Activated CD4-positive, alpha-beta T cell treated with anti-CD3 and anti-CD28 coated beads, Interleukin-2, amount 50 U/mL, for 24 hours (primary cell): Measurements from ENCODE around the gene KCNC2.

ENCODE experiments used
- DNase-seq, 2 donors: peaks; one replicate each; pipeline ENCODE4 v3.0.0-alpha.2; 2020; ENCODE audit warnings: low read depth in 1 of 2, low spot score in 1 of 2

Gene KCNC2

GRCh38 chr12:75065482-75065881 is 144.2 kb downstream of the KCNC2 start:
- DNase-seq, result no peak

- DNase-seq, result no peak
These were observed 146.9 kb downstream of the KCNC2 start for GRCh38 chr12:75062691-75063090.

- DNase-seq, result no peak
These were observed 151.4 kb downstream of the KCNC2 start for GRCh38 chr12:75058228-75058627.

DNA sequence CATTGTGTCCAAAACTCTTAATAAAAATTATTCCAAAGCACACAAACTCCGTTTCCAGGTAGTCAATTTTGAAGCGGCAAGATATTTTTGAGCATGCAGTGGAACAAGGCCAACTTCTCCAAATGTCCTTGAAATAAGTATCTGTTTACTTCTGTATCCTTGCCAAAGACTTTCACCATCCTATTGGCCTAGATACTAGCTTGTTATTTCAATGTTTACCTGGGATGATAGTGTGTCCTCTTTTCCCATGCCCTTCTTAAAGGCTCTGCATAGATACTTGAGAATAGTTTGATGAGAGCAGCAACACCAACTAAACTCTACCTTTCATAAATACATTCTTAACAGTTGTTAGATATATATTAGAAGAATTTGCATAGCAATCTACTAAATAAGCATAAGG is 160.9 kb downstream of the KCNC2 start:
- DNase-seq, result no peak

- DNase-seq, result no peak
These were observed 161.6 kb downstream of the KCNC2 start for GRCh38 chr12:75047885-75048525.

DNA sequence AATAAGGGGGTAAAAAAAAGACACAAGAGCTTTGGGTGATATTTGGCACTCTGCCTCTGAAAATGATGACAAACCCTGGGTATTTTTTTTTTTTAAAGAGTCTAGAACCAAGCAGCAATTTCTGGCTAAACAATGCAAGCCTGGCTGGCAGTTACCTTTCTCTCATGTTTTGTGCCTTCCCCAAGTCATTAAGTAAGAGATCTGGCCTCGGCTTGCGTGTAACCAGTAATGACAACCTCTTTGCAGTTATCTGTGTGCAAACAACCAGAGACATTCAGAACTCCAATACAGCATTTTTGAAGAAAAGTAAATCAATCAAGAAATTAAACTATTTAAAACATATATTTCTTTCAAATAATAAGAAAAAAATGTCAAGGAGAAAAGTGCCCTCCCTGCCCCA is 167.5 kb downstream of the KCNC2 start:
- DNase-seq, result no peak

DNA sequence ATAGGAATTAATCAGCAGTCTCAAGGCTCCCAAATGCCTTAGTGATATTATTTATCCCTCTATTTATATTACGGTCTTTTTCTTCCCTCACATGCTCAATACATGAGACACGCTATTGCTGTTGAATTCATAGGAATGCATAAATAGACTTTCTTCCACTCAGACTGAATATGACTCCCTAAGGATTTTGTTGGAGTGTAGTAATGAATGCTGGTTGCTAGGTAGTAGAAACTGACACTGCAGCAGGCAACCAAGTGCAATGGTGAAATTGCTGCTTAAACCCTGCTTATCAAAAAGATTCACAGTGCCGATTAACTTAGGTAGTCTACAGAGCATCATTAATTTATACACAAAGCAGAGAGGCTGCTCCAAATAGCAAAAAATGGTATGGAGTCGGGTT is 168.2 kb downstream of the KCNC2 start:
- DNase-seq, result no peak

DNA sequence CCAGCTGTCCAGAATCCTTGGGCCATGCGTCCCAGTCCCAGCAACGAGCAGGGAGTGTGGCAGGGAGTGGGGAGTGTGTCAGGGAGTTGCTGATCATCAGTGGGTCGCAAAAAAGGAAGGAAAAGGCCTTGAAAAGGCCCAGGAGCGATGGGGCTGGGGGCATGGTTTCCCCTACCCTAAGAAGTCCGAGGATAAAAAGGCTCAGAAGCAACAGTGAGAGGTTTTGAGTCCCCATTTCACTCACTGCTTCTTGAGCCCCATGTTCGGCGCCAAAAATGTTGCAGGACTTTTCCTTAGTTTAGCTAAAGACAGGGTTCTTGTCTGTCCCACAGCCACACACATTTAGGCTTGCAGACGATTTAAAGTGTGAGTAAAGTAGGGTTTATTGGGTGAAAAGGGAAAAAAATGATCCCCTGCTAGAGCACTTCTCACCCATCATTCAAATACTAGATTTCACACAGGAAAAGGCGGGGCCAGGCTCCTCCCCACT is 189.5 kb downstream of the KCNC2 start:
- DNase-seq, result no peak

GRCh38 chr12:75011120-75011519 is 198.5 kb downstream of the KCNC2 start:
- no peak for DNase-seq

DNA sequence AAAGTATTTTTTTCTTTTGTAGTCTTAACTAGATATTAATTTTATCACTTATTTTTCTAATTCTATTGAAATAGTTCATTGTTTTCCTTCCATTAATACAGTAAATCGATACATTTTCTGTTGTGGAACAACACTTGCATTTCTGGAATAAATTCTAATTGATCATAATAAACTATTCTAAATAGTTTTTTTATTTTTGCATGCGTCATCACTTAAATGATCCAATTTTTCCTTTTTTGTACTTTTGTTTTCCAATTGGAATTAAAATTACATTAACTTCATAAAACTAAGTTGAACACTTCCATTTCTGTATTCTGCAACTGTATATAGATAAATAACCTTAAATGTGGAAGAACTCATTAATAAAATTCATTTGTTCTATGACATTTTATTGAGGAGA is 202.5 kb downstream of the KCNC2 start:
- DNase-seq, result no peak

DNA sequence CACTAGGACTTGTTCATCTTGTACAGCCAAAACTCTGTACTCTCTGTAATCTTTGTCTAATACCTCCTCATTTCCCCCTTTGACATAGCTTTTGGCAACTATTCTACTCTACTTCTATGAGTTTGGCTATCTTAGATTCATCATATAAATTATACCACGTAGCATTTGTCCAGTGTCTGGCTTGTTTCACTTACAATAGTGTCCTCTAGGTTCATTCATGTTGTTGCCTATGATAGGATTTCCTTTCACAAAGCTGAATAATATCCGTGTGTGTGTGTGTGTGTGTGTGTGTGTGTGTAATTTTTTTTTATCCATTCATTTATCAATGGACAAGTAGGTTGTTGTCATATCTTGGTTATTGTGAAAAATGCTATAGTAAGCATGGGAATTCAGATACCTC is 209.5 kb downstream of the KCNC2 start:
- DNase-seq, result no peak

DNA sequence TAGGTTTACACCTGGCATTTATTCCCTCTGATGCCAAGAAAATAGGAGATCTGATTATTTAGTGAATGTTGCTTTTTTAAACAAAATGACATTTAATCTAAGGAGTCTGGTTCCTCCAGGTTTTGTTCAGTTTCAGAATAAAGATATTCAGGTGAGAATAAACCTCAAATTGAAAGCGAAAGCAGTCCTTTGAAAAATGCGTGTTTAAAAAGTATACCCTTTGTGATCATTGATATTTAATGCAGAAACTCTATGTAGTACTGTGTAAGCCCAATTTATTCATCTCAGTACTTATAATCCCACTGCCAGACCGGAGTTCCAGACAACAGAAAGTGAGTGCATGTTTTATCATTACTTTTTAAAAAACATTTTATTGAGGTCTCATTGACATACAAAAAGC is 210.2 kb downstream of the KCNC2 start:
- no peak for DNase-seq
